Islet precursor cell (in vitro differentiated cells): Measurements from ENCODE around the gene TLK2.
"Not testable (repeated sequence)": the region's sequence is repeated elsewhere in the genome, so short reads cannot be mapped to it uniquely, and the experiment has no call there.

ENCODE experiments used
- DNase-seq: peaks from one replicate; pipeline ENCODE4 v3.0.0-alpha.2; 2018

TLK2 gene

DNA sequence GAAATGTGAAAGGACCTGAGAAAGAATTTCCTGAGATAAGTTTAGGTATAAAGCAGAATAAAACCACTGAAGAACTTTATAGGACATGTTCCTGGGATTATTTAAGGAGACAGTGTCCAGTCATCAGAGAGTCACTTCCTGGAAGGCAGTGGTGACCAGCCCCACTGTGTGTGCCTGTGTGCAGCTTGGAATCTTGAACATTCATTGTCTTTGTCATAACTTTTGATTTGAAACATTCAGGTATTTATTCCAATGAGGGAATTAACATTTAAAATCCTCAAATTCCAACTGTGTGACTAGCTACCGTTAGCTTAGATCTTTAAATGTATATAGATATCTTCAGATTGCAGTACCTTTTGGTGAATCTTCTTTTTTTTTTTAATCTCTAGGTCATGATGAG, 87.2 kb downstream of the TLK2 start:
- no peak for DNase-seq

DNA sequence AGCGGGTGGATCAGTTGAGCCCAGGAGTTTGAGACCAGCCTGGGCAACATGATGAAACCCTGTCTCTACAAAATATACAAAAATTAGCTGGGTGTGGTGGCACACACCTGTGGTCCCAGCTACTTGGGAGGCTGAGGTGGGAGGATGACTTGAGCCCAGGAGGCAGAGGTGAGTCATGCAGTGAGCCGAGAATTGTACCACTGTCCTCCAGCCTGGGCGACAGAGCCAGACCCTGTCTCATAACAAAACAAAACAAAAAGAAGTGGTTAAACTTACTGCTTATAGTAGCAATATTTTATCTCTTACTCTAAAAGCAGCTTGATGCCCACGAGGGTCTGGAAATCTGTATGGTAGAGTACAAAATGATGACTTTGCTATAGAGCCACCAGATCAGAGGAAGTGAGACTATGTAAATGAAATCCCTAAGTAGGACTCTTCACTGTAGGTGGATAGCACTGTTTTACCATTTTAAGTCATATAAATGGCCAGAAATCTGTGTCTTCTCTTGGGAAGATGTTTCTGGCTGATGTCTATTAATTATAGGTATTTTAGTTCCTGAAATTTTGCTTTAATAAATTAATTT, 88.5 kb downstream of the TLK2 start:
- DNase-seq, result no peak

DNA sequence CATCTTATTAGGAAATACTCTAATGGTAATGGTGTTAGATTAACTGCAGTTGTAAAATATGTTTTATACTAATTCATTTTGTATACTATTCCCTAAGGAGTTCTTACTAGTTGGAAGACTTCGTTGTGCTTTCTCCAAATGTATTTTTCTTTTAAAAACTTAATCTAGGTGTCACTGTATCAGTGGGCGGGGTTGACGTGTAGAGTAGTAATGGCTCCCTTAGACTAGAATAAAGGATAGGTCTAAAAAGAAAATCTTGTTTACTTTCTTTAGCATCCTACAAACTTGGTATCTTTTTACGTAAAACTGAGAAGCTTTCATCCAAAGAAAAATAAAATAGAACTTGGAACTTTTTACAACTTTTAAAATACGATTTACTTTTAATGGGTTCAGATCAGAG, 93.9 kb downstream of the TLK2 start:
- DNase-seq, result no peak

DNA sequence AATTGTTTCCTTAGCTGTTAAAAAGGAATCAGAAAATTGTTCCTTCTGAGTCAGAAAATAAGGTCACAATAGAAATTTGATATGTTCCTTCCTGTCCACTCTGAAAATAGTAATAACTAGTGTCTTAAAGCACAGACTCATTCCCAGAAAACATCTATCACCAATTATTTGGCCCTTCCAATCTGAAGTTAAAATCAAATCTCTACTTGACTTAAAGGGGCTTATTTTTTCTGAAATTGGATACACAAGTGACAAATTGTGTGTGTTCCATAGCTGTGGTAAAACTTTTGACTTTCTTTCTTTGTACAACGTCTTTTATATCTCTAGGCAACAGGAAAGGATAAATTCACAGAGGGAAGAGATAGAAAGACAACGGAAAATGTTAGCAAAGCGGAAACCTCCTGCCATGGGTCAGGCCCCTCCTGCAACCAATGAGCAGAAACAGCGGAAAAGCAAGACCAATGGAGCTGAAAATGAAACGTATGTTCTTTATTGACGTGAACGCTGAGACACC, 94.3 kb downstream of the TLK2 start:
- DNase-seq, result no peak

DNA sequence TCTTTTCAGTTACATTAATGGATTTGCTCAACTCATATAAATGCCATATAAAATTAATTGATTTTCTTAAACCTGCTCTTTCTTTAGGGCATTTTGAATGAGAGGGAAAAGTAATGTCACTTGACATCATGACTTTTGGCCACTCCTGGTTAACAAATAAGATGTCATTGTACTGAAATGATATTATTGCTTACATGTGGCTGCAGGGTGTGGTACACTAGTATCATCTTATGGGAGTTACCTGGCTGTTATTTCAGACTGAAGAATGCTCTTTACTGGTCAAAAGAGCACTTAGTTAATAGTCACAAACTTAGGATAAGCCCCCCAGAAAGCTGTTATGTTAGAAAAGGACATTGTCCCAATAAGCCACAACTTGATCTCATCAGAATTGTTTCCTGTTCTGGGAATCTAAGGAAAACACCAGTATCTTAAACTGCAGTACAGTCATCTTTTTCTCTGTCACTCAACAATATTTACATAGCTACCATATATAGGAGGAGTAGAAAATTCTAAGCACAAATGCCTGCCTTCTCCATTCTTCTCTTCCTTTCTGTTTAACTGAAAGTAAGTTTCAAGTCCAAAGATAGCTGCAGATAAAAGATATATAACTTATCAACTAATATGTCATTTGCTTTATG, 95.0 kb downstream of the TLK2 start:
- DNase-seq, result no peak

DNA sequence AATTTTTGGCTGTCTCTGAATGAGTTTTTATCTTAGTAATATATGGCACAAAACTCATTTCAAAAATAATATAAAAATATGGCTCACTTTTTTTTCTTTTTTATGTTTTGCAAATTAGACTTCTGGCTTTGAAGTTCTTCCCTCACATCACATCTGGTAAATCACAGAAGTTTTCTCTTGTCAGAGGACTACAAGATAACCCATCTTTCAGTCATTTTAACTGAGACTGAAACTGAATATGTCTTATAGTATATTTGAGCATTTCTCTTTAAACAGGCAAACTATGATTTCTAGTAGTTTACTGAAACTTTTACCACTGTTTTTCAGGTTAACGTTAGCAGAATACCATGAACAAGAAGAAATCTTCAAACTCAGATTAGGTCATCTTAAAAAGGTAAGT, 97.8 kb downstream of the TLK2 start:
- DNase-seq, result no peak

DNA sequence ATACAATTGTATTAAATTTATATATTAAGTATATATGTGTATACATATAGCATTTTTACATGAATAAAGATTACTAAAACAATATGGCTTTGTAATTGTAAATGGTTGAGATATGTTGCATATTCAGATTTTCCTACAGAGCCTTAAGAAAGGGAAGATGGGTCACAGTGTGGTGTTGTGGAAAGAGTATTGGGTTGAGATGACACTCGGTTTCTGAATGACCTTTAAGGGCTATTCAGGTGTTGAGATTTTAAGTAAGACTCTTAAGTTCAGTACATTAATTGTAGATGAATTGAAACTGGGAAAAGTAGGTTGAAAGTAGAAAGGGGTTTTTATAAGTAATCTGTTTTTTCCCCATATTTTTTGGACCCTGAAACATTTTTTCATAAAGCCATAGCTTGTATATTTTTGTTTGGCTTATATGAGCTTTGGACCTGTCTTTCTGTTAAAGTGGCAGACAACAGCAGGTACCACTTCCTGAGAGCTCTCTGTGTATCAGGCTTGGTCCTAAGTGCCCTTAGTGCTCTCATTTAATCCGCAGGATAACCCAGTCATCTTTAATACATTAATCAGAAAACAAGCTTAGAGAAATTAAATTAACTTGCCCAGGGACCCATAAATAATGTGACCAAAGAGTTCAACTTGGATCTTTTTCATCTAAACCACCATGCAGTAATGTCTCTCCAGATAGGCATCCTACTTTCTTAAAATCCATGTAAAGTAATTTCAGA, 100.3 kb downstream of the TLK2 start:
- no peak for DNase-seq

DNA sequence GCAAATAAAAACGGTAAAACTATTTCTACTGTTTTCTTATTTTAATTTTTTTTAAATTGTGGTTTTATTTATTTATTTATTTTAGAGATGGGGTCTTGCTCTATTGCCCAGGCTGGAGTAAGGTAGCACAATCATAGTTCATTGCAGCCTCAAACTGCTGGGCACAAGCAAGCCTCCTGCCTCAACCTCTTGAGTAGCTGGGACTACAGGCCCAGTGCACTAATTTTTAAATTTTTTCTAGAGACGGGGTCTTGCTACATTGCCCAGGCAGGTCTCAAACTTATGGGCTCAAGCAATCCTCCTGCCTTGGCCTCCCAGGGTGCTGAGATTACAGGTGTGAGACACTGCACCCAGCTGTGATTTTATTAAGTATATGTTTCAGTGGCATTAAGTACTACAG, 102.3 kb downstream of the TLK2 start:
- DNase-seq, result no peak

DNA sequence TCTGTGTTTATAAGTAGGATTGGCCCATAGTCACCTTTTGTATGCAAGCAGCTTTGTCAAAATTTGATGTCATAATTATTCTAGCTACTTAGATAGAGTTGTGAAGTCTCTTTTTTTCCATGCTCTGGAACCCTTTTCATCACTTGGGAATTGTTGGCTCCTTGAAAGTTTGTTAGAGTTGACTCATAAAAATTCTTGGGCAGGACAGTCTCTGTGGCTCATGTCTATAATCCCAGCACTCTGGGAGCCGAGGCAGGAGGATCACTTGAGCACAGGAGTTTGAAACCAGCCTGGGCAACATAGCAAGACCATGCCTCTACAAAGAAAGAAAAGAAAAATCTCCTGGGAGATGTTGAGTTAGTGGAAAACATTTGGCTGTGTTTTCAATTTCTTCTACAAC, 103.1 kb downstream of the TLK2 start:
- no peak for DNase-seq

DNA sequence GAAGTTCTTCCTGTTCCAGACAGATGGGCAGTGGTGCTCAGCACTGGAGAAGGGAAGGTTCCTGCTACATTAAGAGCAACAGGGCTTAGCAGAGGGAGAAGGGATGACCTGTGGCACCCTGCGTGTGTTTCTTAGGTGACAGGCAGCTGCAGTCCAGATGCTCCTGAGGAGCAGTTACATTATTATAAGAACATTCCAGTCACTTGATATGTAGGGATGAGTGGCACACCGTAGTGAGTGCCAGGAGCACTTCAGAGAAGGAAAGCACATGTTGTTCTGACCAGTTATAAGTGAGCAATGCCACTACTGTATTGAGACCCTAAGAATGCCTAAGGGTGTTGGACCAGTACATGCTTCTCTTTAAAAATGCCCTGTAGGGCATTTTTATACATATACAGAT, 108.9 kb downstream of the TLK2 start:
- DNase-seq, result no peak

DNA sequence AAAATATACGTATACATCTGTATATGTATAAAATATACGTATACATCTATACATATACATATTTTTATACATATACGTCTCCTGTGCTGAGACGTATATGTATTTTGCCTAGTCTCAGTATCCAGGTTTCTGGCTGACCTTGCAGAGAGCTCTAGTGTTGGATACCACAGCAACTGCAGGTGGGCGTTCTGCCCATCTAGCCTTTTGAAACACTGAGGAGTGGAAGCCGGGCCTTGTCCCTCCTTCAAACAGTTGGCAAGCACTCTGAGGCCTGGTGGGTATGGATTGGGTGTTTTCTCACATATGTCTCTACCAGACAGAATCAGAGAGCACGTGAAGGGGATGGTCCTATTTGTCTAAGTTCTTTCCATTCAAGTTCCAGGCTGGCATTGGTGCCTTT, 109.5 kb downstream of the TLK2 start:
- DNase-seq, result no peak

DNA sequence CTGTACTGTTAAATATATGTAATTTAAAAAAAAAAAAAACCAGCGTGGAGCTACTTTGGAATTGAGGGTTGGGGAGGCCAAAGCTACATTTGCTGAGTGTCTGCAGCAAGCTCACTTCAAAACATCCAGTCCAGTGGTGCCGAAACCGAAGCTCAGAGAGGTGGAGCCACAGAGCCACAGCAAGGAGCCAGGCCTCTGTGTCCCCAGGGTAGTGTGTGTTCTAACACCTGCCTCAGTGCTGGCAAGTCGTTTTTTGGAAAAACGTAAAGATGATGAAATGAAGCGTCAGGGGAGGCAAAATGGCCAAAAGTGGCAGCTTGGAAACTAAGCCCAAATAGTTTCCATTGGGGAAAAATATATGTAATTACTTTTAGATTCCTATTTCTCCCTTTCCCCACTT, 112.7 kb downstream of the TLK2 start:
- no peak for DNase-seq

DNA sequence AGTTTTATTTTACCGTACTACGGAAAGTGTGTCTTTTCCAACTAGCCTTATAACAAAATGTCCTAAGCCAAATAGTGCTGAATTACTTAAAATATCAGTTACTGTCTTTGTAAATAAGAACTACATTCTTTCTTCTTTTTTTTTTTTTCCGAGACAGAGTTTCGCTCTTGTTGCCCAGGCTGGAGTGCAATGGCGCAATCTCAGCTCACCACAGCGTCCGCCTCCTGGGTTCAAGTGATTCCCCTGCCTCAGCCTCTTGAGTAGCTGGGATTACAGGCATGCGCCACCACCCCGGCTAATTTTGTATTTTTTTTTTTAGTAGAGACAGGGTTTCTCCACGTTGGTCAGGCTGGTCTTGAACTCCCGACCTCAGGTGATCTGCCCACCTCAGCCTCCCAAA, 113.2 kb downstream of the TLK2 start:
- not testable (repeated sequence) for DNase-seq

DNA sequence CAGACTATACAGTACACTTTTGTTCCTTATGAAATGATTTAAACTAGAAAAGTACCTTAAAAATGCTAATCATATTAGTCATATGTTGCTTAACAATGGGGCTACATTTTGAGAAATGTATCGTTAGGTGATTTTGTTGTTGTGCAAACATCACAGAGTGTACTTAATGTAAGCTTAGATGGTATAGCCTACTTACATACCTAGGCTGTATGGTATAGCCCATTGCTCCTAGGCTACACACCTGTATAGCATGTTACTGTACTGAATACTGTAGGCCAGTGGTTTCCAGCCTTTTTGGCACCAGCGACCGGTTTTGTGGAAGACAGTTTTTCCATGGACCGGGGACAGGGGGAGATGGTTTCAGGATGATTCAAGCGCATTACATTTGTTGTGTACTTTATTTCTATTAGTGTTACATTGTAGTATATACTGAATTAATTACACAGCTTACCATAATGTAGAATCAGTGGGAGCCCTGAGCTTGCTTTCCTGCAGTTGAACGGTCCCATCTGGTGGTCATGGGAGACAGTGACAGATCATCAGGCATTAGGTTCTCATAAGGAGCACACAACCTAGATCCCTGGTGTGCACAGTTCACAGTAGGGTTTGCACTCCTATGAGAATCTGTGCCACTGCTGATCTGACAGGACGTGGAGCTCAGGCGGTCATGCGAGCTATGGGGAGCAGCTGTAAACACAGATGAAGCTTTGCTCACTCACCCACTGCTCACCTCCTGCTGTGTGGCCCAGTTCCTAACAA, 113.9 kb downstream of the TLK2 start:
- no peak for DNase-seq

DNA sequence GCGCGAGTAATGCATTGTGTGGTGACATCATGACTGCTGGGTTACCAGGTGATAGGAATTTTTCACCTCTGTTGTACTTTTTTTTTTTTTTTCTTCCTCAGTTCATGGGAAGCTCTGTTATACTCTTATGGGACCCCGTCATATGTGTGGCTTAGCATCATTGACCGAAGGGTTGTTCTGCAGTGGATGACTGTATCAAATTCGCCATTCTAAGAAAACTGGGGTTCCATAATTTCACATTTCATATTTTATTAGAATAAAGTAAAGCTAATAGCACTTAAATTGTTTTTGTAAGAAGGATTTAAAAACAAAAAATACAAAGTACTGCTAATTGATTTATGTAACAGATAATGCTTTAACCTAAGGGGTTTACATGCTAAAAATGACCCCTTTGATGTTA, 116.9 kb downstream of the TLK2 start:
- no peak for DNase-seq

DNA sequence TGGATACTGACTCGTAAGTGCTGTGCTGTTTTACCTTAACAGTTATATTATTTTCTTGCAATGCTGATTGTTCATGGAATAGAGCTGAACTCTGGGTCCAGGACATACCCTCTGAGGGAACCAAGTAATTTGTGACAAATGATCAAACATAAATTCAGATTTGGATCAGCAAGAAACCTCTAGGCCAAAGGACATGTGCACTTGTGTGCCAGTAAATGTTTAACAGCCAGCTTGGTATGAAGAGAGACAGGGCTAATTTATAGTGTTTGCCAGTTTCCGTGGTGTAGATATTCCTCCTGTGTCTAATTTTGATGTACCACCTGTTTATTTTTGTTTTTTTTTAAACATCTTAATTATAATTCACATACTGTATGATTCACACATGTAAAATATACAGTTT, 118.0 kb downstream of the TLK2 start:
- DNase-seq, result no peak

DNA sequence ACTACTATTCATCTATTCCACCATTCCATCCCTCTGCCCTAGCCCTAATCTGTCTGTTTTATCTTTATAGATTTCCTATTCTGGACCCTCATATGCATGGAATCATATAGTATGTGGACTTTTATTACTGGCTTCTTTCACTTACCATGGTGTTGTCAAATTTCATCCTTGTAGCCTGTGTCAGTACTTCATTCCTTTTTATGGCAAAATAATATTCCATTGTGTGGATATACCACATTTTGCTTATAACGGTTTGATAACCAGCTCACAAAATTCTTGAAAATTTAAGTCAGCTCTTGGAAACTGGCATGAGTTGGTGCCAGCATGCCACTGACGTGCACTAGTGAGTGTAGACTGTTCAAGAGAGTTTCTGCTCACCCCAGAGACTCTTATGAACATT, 118.5 kb downstream of the TLK2 start:
- DNase-seq, result no peak

DNA sequence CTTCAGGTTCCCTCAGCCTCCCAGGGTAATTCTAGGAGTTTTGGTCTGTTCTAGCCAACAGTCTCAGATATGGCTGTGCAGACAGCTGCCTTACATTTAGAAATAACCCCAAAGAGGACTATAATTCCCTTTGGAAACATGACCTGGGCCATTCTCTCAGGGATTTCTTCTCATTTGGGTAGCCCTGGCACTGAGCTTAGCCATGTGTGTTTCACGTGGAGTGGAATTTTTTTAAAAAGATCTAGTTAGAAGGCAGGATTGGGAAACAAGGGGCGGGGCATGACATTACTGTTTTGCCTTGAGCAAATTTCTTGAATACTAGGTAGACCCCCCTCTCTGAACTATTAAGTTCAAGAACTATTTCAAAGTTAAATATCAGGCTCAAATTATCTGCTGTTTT, 119.3 kb downstream of the TLK2 start:
- no peak for DNase-seq

DNA sequence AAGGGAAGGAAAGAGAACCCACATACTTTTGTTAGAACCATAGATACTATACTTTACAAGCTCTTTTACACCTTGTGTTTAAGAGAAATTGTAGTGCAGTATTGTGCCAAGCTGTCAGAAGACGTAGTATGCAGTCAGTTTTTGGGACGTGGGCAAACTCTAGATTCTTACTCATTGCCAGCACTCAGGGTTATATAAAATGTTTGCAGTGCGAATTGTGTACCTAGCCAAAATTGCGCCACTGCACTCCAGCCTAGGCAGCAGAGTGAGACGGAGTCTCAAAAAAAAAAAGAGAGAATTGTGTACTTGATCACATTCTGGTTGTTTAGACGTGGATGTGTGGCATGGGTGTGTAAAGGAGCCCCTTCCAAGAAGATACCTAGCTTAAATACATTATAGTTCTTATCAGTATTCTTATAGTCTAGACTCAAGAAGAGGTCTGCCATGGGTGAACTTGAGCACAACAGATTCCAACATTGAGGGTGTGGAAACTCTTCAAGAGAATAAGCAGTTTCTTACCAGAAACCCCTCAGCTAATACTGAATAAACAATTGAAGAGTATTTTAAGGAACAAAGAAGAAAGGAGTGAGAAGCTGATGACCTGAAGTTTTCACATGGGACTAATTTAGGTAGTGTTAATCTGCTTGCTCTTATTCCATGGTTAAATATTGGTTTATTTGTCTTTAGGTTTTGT, 121.5 kb downstream of the TLK2 start:
- no peak for DNase-seq

DNA sequence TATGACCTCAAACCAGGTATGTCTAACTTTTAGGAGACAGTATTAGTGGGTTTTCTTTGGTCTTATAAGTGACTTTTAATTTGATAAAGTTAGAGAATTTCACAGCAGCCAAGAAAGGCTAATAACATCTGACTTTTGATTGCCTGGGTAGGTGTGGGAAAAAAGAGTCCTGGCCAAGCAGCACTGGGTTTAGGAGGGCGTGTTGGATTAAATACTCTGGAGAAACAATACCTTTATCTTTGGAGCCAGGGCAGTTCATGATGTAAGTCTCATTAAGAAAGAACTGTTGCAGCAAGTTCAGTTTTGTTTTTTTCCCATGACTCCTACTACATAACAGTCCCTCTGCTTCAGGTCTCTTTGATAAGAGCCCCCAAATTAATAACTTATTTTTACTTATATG, 122.2 kb downstream of the TLK2 start:
- no peak for DNase-seq

DNA sequence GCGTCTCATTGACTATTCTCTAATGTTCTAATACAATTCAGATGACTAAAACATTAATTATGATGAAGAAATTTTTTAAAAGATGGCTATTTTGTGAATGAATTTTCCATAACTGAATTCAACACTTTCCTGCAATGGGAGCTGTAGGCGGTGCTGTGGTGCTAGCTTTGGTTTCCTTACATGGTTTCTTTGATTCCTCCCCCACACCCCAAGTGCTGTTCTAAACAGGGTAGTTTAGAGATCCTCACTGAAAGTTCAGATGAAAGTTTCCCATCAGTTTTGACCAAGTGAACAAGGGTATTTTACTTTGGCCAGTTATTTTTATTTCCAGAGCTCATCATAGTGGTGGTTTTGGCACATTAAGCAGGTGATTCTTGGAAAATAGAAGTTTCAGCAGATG, 122.8 kb downstream of the TLK2 start:
- no peak for DNase-seq

DNA sequence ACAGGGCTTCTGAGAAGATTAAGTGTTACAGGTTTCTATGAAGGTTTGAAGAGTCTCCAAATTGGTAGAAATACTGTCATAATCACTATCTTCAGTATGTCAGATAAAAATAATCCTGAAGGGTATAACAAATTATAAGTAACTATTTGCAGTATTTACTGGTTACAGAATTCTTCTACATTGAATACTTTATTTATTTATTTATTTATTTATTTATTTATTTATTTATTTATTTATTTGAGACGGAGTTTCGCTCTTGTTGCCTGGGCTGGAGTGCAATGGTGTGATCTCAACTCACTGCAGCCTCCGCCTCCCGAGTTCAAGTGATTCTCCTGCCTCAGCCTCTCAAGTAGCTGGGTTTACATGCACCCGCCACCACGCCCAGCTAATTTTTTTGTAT, 125.2 kb downstream of the TLK2 start:
- DNase-seq, result not testable (repeated sequence)

DNA sequence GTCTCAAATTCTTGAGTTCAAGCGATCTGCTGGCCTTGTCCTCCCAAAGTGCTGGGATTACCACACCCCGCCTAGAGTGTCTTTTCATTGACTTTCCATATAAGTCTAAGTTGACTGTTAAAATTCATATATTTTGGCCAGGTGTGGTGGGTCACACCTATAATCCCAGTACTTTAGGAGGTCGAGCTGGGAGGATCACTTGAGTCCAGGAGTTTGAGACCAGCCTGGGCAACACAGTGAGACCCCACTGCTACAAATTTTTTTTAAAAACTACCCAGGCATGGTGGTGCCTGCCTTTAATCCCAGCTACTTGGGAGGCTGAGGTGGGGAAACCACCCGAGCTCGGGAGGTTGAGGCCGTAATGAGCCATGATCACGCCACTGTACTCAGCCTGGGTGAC, 127.0 kb downstream of the TLK2 start:
- DNase-seq, result no peak
